ENCODE data around the gene FAM107B. TPM values are rescaled to one million over a fixed set of nuclear protein-coding genes. Genes with fewer than 3 reads are reported as not detected.

The FAM107B gene
- total RNA-seq, 1 experiment from 2014 or later, result 61.6 TPM

GRCh38 chr10:14470920-14471319 lies 303.8 kb downstream of the FAM107B start:
- H3K27ac ChIP-seq (ENCODE audit: low read depth, low read length, poor library complexity, severe bottlenecking), result no peak overlapping the region
- TF ChIP-seq EZH2 (IDR thresholded peaks at IDR 0.05; ENCODE audit: borderline replicate concordance, low read depth, low read length, poor library complexity, severe bottlenecking), result no peak
- BruUV-seq (replicated peaks), result no TSS peak
- no peak for DNase-seq (ENCODE audit: low spot score)
- no peaks in the 10 kb centered on the region for H3K4me1 ChIP-seq (ENCODE audit: insufficient read depth, low read length, poor library complexity, severe bottlenecking)
- intact Hi-C loops (cut with micrococcal nuclease; ENCODE audit: unreplicated experiment), result loop anchor here (10.0 kb wide), 1 partner anchor 856 kb away; no protein-coding TSS in a partner anchor
- H3K9me3 ChIP-seq (ENCODE audit: low read depth, low read length, poor library complexity, severe bottlenecking), result no peaks in the 10 kb centered on the region
- H3K4me3 ChIP-seq (ENCODE audit: low read depth, low read length, poor library complexity, severe bottlenecking), result no peak overlapping the region
- peaks cover 11% of the 10 kb centered on the region for H3K27me3 ChIP-seq (replicated peaks; ENCODE audit: insufficient read depth, low read depth, low read length, poor library complexity)
- ChIA-PET POLR2A (ENCODE audit: low non-redundant PET) (no interaction called here), CTCF (no interaction called here)
- no peaks in the 10 kb centered on the region for H3K36me3 ChIP-seq (ENCODE audit: insufficient read depth, low read length, poor library complexity, severe bottlenecking)

- POLR2A ChIA-PET (ENCODE audit: low non-redundant PET), result no interaction called here
- peaks cover 11% of the 10 kb centered on the region for H3K27me3 ChIP-seq (replicated peaks; ENCODE audit: insufficient read depth, low read depth, low read length, poor library complexity)
- intact Hi-C loops (cut with micrococcal nuclease; ENCODE audit: unreplicated experiment), result no loop called here
- H3K4me1 ChIP-seq (ENCODE audit: insufficient read depth, low read length, poor library complexity, severe bottlenecking), result no peaks in the 10 kb centered on the region
- CTCF ChIA-PET, result no interaction called here
- no peak for DNase-seq (ENCODE audit: low spot score)
- no peak for TF ChIP-seq CTCF (conservative IDR thresholded peaks at IDR 0.05; ENCODE audit: low read depth, low read length)
- no peak for TF ChIP-seq EZH2 (IDR thresholded peaks at IDR 0.05; ENCODE audit: borderline replicate concordance, low read depth, low read length, poor library complexity, severe bottlenecking)
- BruUV-seq (replicated peaks), result no TSS peak
- H3K36me3 ChIP-seq (ENCODE audit: insufficient read depth, low read length, poor library complexity, severe bottlenecking), result no peaks in the 10 kb centered on the region
- H3K9me3 ChIP-seq (ENCODE audit: low read depth, low read length, poor library complexity, severe bottlenecking), result no peaks in the 10 kb centered on the region
- no peak overlapping the region for H3K27ac ChIP-seq (ENCODE audit: low read depth, low read length, poor library complexity, severe bottlenecking)
- H3K4me3 ChIP-seq (ENCODE audit: low read depth, low read length, poor library complexity, severe bottlenecking), result no peak overlapping the region
Measured at GRCh38 chr10:14468726-14469125, 306.0 kb downstream of the FAM107B start.

Other genes starting within 250 kb of the FAM107B start
- 0.34 and 0.83 TPM in 2 replicates for gene CDNF, start 63.1 kb upstream of the FAM107B start, total RNA-seq (2021)
- gene HSPA14, start 63.4 kb upstream of the FAM107B start, total RNA-seq (2021), result 42.2 and 46.9 TPM in 2 replicates
- 19.1 and 20.3 TPM in 2 replicates for gene MSANTD7, start 63.4 kb upstream of the FAM107B start, total RNA-seq (2021)
- 78.8 and 83.2 TPM in 2 replicates for gene SUV39H2, start 104.0 kb upstream of the FAM107B start, total RNA-seq (2021)
- 13.1 and 14.6 TPM in 2 replicates for gene DCLRE1C, start 179.2 kb upstream of the FAM107B start, total RNA-seq (2021)
- gene MEIG1, start 184.5 kb upstream of the FAM107B start, total RNA-seq (2021), result 1.4 TPM in 1 of 2 replicates, not detected in the other